Measurements from ENCODE around the gene SLC20A1. TPM values are rescaled to one million over a fixed set of nuclear protein-coding genes. Genes with fewer than 3 reads are reported as not detected.

The SLC20A1 gene, protein sequence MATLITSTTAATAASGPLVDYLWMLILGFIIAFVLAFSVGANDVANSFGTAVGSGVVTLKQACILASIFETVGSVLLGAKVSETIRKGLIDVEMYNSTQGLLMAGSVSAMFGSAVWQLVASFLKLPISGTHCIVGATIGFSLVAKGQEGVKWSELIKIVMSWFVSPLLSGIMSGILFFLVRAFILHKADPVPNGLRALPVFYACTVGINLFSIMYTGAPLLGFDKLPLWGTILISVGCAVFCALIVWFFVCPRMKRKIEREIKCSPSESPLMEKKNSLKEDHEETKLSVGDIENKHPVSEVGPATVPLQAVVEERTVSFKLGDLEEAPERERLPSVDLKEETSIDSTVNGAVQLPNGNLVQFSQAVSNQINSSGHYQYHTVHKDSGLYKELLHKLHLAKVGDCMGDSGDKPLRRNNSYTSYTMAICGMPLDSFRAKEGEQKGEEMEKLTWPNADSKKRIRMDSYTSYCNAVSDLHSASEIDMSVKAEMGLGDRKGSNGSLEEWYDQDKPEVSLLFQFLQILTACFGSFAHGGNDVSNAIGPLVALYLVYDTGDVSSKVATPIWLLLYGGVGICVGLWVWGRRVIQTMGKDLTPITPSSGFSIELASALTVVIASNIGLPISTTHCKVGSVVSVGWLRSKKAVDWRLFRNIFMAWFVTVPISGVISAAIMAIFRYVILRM
- total RNA-seq = 10.0 and 11.4 TPM in 2 replicates
- 21.7 and 22.9 TPM in 2 replicates for polyA plus RNA-seq

DNA sequence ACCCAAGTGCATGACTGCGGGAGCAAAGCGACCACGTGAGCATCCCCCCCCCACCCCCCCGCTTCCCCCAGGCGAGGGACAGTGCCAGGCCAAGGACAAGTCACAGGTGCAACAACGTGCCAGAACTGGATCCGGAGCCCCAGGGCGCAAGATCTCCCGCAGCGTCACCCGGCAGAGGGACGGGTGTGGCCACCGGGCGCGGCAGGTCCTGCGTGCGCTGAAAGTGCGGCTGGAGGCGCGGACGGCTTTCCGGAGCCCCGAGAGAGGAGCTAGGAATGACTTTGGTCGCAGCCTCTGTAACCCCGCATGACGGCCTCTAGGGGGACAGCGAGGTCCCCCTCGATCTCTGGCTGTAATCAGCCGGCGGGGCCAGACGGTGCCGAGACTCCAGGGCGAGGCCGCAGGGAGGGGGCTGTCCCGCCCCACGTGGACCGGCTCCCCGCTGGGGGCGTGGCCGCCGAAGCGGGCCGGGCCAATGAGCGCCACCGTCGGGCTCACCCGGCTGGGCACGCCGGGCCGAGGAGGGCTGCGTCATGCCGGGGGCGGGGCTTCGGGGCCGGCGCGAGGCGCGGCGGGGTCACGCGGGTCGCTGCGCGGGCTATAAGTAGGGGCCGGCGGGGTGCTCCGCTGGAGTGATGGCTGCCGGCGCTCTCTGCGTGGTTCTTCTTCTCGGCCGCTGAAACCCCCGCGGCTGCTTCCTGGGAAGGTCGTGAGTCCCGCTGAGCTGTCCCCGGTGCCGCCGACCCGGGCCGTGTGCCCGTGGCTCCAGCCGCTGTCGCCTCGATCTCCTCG lies at the start of gene SLC20A1:
Gene SLC20A1 (plus strand): TSS at position 630 of the 792 bp plus-strand sequence. CDS start 890 bp downstream, outside the sequence.
- Histone ChIP-seq H3K9me3 (ENCODE audit: low read depth) (no peaks in the 10 kb centered on the region), H3K36me3 (peaks cover 13% of the 10 kb centered on the region)

GRCh38 chr2:112597537-112598322 lies 48.0 kb upstream of the SLC20A1 start:
- Histone ChIP-seq H3K36me3 (no peaks in the 10 kb centered on the region), H3K9me3 (ENCODE audit: low read depth) (no peaks in the 10 kb centered on the region), H3K27me3 (no peaks in the 10 kb centered on the region), H3K4me3 (no peak overlapping the region), H3K4me1 (ENCODE audit: low read depth) (no peaks in the 10 kb centered on the region), H3K27ac (no peak overlapping the region)
- TF ChIP-seq CTCF (IDR thresholded peaks at IDR 0.05; ENCODE audit: low read depth, low read length) = no peak
- DNase-seq (ENCODE audit: low read depth in 1 of 2, low spot score in 1 of 2) = no peak

More for the DNA sequence above, at the start of gene SLC20A1:
- Histone ChIP-seq H3K27ac (peak within 1 kb of the TSS; percentile 90), H3K27me3 (no peaks in the 10 kb centered on the region), H3K4me1 (ENCODE audit: low read depth) (peaks cover 8% of the 10 kb centered on the region), H3K4me3 (peak within 1 kb of the TSS; percentile 94)
- TF ChIP-seq CTCF (IDR thresholded peaks at IDR 0.05; ENCODE audit: low read depth, low read length) = peak; percentile 17
- peak; percentile 94 to 97 for DNase-seq (ENCODE audit: low read depth in 1 of 2, low spot score in 1 of 2)

DNA sequence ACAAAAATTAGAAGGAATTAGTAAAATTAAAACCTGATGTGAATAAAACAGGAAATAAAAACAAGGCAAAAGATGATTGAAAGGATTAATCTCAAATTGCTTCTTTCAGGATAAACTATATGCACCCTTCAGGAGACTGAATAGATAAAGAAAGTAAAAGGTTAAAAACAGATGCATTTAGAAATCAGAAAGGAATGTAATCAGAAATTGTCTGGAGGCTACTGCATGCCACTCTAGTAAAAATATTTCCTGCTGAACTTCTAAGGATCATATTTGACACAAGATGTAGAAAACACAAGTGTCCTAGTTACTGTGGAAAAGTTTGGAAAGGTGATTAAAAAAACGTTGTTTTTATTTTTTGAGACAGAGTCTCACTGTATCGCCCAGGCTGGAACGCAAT lies 45.1 kb upstream of the SLC20A1 start:
- no peak for DNase-seq (ENCODE audit: low read depth in 1 of 2, low spot score in 1 of 2)
- H3K27me3 ChIP-seq = no peaks in the 10 kb centered on the region
- H3K4me1 ChIP-seq (ENCODE audit: low read depth) = no peaks in the 10 kb centered on the region
- no peak overlapping the region for H3K4me3 ChIP-seq
- TF ChIP-seq CTCF (IDR thresholded peaks at IDR 0.05; ENCODE audit: low read depth, low read length) = no peak
- H3K27ac ChIP-seq = no peak overlapping the region
- no peaks in the 10 kb centered on the region for H3K9me3 ChIP-seq (ENCODE audit: low read depth)
- no peaks in the 10 kb centered on the region for H3K36me3 ChIP-seq

DNA sequence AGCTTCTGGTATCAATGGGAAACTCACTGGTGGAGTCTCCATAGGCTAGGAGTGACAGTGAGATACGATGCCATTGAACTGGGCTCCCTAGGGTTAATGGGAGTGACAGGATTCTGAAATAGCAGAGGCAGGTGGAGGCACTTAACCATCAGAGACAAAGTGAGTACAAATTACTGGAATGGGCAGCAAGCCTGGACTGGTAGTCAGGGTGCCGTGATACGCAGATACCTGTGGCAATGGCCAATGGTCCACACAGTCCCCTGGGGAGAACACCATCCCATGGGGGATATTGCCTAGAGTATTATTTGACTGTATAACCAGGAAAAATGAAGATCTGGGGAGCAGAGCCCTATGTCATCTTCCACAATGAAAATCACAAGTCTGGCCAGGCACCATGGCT lies 44.0 kb upstream of the SLC20A1 start:
- Histone ChIP-seq H3K36me3 (no peaks in the 10 kb centered on the region), H3K4me3 (no peak overlapping the region), H3K9me3 (ENCODE audit: low read depth) (no peaks in the 10 kb centered on the region), H3K27me3 (no peaks in the 10 kb centered on the region), H3K4me1 (ENCODE audit: low read depth) (no peaks in the 10 kb centered on the region), H3K27ac (no peak overlapping the region)
- no peak for TF ChIP-seq CTCF (IDR thresholded peaks at IDR 0.05; ENCODE audit: low read depth, low read length)
- DNase-seq (ENCODE audit: low read depth in 1 of 2, low spot score in 1 of 2) = no peak

- H3K27me3 ChIP-seq = no peaks in the 10 kb centered on the region
These were observed 42.8 kb upstream of the SLC20A1 start for GRCh38 chr2:112602917-112603316.

More at GRCh38 chr2:112602917-112603316, 42.8 kb upstream of the SLC20A1 start:
- H3K36me3 ChIP-seq = no peaks in the 10 kb centered on the region
- no peak overlapping the region for H3K27ac ChIP-seq
- no peak for TF ChIP-seq CTCF (IDR thresholded peaks at IDR 0.05; ENCODE audit: low read depth, low read length)
- H3K9me3 ChIP-seq (ENCODE audit: low read depth) = no peaks in the 10 kb centered on the region
- H3K4me3 ChIP-seq = no peak overlapping the region
- no peaks in the 10 kb centered on the region for H3K4me1 ChIP-seq (ENCODE audit: low read depth)
- no peak for DNase-seq (ENCODE audit: low read depth in 1 of 2, low spot score in 1 of 2)
